Right ventricle myocardium inferior (tissue), 1 donor: Measurements from ENCODE around the gene WDR48. TPM values are rescaled to one million over a fixed set of nuclear protein-coding genes. Genes with fewer than 3 reads are reported as not detected.
A peak's percentile ranks its signal among the peaks of the same experiment; 100 is the strongest.
"Not testable (repeated sequence)": the region's sequence is repeated elsewhere in the genome, so short reads cannot be mapped to it uniquely, and the experiment has no call there.

Experiments used
- ATAC-seq: fragments of 200-7000 bp; cut with Tn5 transposase; one replicate; pipeline ENCODE4 v1.9.1; 2020; ENCODE audit warnings: mild to moderate bottlenecking, moderate library complexity
- DNase-seq: peaks from one replicate; pipeline ENCODE4 v3.0.0; 2021; ENCODE audit errors: missing footprints
- intact Hi-C: fragments of 100-400 bp; cut with DNase I; formaldehyde crosslinking; loops from one replicate; pipeline ENCODE4 v1.11.0; 2022
- total RNA-seq: library from RNA; stranded (reverse); fragmentation: NEBNext Ultra II Directional; extraction: Animal tissue kit (Norgen Biotek cat#: 25700); gene quantifications from one replicate; pipeline ENCODE4 v1.2.1, GENCODE V29; 2021
- donor health status: DM: no; HTN: yes; CAD: no; lungs with severe emphysema.

Gene WDR48
- total RNA-seq, 1 donor from 2014 or later: 28.9 TPM

GRCh38 chr3:39056151-39056550, 4.3 kb downstream of the WDR48 start:
- ATAC-seq (no peak), DNase-seq (no peak)
- intact Hi-C loops: no loop called here

- intact Hi-C loops, ATAC-seq: not testable (repeated sequence)
Observed at GRCh38 chr3:39061228-39061627, 9.4 kb downstream of the WDR48 start.

GRCh38 chr3:39062180-39062579, 10.4 kb downstream of the WDR48 start:
- no peak for DNase-seq
- intact Hi-C loops: no loop called here
- no peak for ATAC-seq

More at GRCh38 chr3:39061228-39061627, 9.4 kb downstream of the WDR48 start:
- not testable (repeated sequence) for DNase-seq

- no peak for ATAC-seq
- DNase-seq: no peak
- intact Hi-C loops: no loop called here
Observed at GRCh38 chr3:39063143-39063542, 11.3 kb downstream of the WDR48 start.

GRCh38 chr3:39064646-39065045, 12.8 kb downstream of the WDR48 start:
- DNase-seq (no peak), ATAC-seq (no peak)
- intact Hi-C loops: no loop called here

GRCh38 chr3:39065197-39065596, 13.4 kb downstream of the WDR48 start:
- no peak for DNase-seq
- ATAC-seq: no peak
- intact Hi-C loops: no loop called here

GRCh38 chr3:39067286-39067685, 15.5 kb downstream of the WDR48 start:
- ATAC-seq (no peak), DNase-seq (no peak)
- intact Hi-C loops: no loop called here

GRCh38 chr3:39068556-39068955, 16.7 kb downstream of the WDR48 start:
- intact Hi-C loops: no loop called here
- DNase-seq: no peak
- ATAC-seq: no peak

- intact Hi-C loops: no loop called here
- ATAC-seq: no peak
- no peak for DNase-seq
Observed at GRCh38 chr3:39075910-39076309, 24.1 kb downstream of the WDR48 start.

GRCh38 chr3:39079530-39079929, 27.7 kb downstream of the WDR48 start:
- DNase-seq (no peak), ATAC-seq (no peak)
- intact Hi-C loops: no loop called here

GRCh38 chr3:39080026-39080425, 28.2 kb downstream of the WDR48 start:
- DNase-seq: no peak
- intact Hi-C loops: no loop called here
- no peak for ATAC-seq

GRCh38 chr3:39082666-39083313, 31.0 kb downstream of the WDR48 start:
- no peak for DNase-seq
- ATAC-seq: no peak
- intact Hi-C loops: no loop called here

GRCh38 chr3:39086144-39086543, 34.3 kb downstream of the WDR48 start:
- intact Hi-C loops: no loop called here
- no peak for DNase-seq
- no peak for ATAC-seq

- intact Hi-C loops: no loop called here
- DNase-seq (no peak), ATAC-seq (no peak)
Observed at GRCh38 chr3:39088456-39088855, 36.6 kb downstream of the WDR48 start.

- DNase-seq (no peak), ATAC-seq (no peak)
- intact Hi-C loops: no loop called here
Observed at GRCh38 chr3:39088889-39089288, 37.1 kb downstream of the WDR48 start.

- ATAC-seq: no peak
- DNase-seq: no peak
- intact Hi-C loops: no loop called here
Observed at GRCh38 chr3:39090922-39091321, 39.1 kb downstream of the WDR48 start.

GRCh38 chr3:39094851-39095677, 43.2 kb downstream of the WDR48 start:
- intact Hi-C loops: no loop called here
- no peak for DNase-seq
- no peak for ATAC-seq

- intact Hi-C loops: no loop called here
- ATAC-seq (no peak), DNase-seq (no peak)
Observed at GRCh38 chr3:39095778-39096177, 44.0 kb downstream of the WDR48 start.

- intact Hi-C loops: no loop called here
- DNase-seq (no peak), ATAC-seq (peak; percentile 67)
Observed at GRCh38 chr3:39096775-39097174, 45.0 kb downstream of the WDR48 start.

GRCh38 chr3:39097716-39098472, 46.1 kb downstream of the WDR48 start:
- no peak for DNase-seq
- ATAC-seq: no peak
- intact Hi-C loops: no loop called here
